DND-41 (cell line): ENCODE data around the gene MYO18B.

Experiments
- EZH2 ChIP-seq: IDR thresholded peaks from 3 replicates; pipeline ENCODE4 v1.6.1; 2012; ENCODE audit warnings: borderline replicate concordance, low read depth, mild to moderate bottlenecking, moderate library complexity, low read length, inconsistent platforms; ENCODE audit not compliant: severe bottlenecking
- TF ChIP-seq, protein P1 (sequence below): IDR thresholded peaks from 2 replicates; pipeline ENCODE4 v1.5.1; 2012; ENCODE audit warnings: borderline replicate concordance, low read length, moderate library complexity, mild to moderate bottlenecking; ENCODE audit not compliant: poor library complexity, severe bottlenecking; ENCODE audit errors: extremely low read depth

DNA sequence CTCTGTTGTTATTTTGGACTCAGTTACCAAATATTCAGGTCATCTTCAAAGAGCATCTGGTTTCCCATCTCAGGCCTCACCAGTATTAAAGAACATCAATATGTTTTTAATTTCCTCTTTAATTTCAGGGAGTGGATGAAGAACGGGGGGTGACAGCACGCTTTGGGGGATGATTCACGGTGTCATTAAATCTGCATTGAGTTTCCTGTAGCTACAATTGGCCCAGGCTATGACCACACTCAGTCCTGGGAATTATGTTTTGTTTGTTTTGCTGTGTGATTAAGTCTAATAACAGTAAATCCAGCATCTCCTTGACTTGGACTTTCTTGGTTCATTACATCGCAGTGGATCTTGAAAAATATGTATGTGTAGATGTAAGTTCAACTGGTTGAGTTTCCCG is 277.6 kb downstream of the MYO18B start:
- TF ChIP-seq, protein P1, sequence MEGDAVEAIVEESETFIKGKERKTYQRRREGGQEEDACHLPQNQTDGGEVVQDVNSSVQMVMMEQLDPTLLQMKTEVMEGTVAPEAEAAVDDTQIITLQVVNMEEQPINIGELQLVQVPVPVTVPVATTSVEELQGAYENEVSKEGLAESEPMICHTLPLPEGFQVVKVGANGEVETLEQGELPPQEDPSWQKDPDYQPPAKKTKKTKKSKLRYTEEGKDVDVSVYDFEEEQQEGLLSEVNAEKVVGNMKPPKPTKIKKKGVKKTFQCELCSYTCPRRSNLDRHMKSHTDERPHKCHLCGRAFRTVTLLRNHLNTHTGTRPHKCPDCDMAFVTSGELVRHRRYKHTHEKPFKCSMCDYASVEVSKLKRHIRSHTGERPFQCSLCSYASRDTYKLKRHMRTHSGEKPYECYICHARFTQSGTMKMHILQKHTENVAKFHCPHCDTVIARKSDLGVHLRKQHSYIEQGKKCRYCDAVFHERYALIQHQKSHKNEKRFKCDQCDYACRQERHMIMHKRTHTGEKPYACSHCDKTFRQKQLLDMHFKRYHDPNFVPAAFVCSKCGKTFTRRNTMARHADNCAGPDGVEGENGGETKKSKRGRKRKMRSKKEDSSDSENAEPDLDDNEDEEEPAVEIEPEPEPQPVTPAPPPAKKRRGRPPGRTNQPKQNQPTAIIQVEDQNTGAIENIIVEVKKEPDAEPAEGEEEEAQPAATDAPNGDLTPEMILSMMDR = no peak
- no peak for TF ChIP-seq EZH2
